K562 (cell line): Measurements from ENCODE around the gene NFS1. TPM values are rescaled to one million over a fixed set of nuclear protein-coding genes. Genes with fewer than 3 reads are reported as not detected.

ENCODE experiments used
- CBX3 ChIP-seq, 2 experiments: IDR thresholded peaks; 1 replicate in 1 of 2; 2 replicates in 1 of 2; pipeline ENCODE4 v1.6.1; 2012; ENCODE audit warnings: inconsistent platforms in 2 of 2, low read length in 2 of 2, borderline replicate concordance in 1 of 2, control low read depth in 1 of 2
- CREBBP ChIP-seq: IDR thresholded peaks from one replicate; pipeline ENCODE4 v1.6.1; 2012; ENCODE audit warnings: low read depth, mild to moderate bottlenecking, control low read depth, inconsistent platforms, low read length
- EP400 ChIP-seq: fragments of 450-650 bp; IDR thresholded peaks from 2 replicates; pipeline ENCODE4 v1.6.1; 2017; ENCODE audit warnings: antibody characterized with exemption, mild to moderate bottlenecking, moderate library complexity
- FOS ChIP-seq: IDR thresholded peaks from 3 replicates; pipeline ENCODE4 v1.6.1; 2011; ENCODE audit not compliant: insufficient read length; ENCODE audit errors: extremely low read depth
- FOXK1 ChIP-seq: sonication (generic); formaldehyde crosslinking; IDR thresholded peaks from 2 replicates; pipeline ENCODE4 v1.8.0; 2022; ENCODE audit warnings: missing genetic modification reagents, mild to moderate bottlenecking, borderline replicate concordance
- GATAD2B ChIP-seq: fragments of 450-650 bp; IDR thresholded peaks from 2 replicates; pipeline ENCODE4 v1.6.1; 2017; ENCODE audit warnings: mild to moderate bottlenecking, borderline replicate concordance
- GTF2F1 ChIP-seq: IDR thresholded peaks from 2 replicates; pipeline ENCODE4 v1.6.1; 2011; ENCODE audit warnings: low read depth, low read length, improper control_type of control experiment
- MEF2A ChIP-seq: IDR thresholded peaks from 2 replicates; pipeline ENCODE4 v1.6.1; 2011; ENCODE audit warnings: low read depth, mild to moderate bottlenecking, low read length, moderate library complexity; ENCODE audit not compliant: control insufficient read depth
- MYBL2 ChIP-seq, 2 experiments: fragments of 450-650 bp in 1 of 2; sonication (generic) in 1 of 2; formaldehyde crosslinking in 1 of 2; IDR thresholded peaks; 2 replicates each; pipeline versions ENCODE4 v1.6.1 to v1.8.1; 2017 to 2022; ENCODE audit warnings: borderline replicate concordance in 1 of 2, inconsistent platforms in 1 of 2, low read depth in 1 of 2, mild to moderate bottlenecking in 1 of 2, missing genetic modification reagents in 1 of 2, moderate library complexity in 1 of 2
- NFATC3 ChIP-seq: fragments of 450-650 bp; IDR thresholded peaks from 2 replicates; pipeline ENCODE4 v1.6.1; 2017; ENCODE audit warnings: mild to moderate bottlenecking
- NFE2 ChIP-seq: IDR thresholded peaks from 2 replicates; pipeline ENCODE4 v1.6.1; 2014; ENCODE audit warnings: antibody characterized with exemption, low read depth
- POLR2A ChIP-seq: fragments of 450-650 bp; conservative IDR thresholded peaks from 2 replicates; pipeline ENCODE4 v1.6.1; 2016
- PURB ChIP-seq: sonication (generic); formaldehyde crosslinking; IDR thresholded peaks from 2 replicates; pipeline ENCODE4 v1.9.0; 2021; ENCODE audit warnings: low read depth, mild to moderate bottlenecking, missing genetic modification reagents
- RAD21 ChIP-seq, 2 experiments: fragments of 250-450 bp in 1 of 2; fragments of 450-650 bp in 1 of 2; sonication (Bioruptor Pico) in 1 of 2; formaldehyde crosslinking in 1 of 2; IDR thresholded peaks in 1 of 2; conservative IDR thresholded peaks in 1 of 2; 2 replicates each; pipeline versions ENCODE4 v1.4.0 to v1.8.0; 2020 to 2022; ENCODE audit warnings: mild to moderate bottlenecking in 2 of 2, moderate library complexity in 1 of 2
- TGIF2 ChIP-seq: sonication (generic); formaldehyde crosslinking; IDR thresholded peaks from 2 replicates; pipeline ENCODE4 v1.8.1; 2022; ENCODE audit warnings: mild to moderate bottlenecking, missing genetic modification reagents, moderate library complexity
- THRAP3 ChIP-seq: fragments of 450-650 bp; IDR thresholded peaks from 2 replicates; pipeline ENCODE4 v1.6.1; 2016; ENCODE audit warnings: mild to moderate bottlenecking, inconsistent platforms, borderline replicate concordance
- ZNF282 ChIP-seq: sonication (generic); formaldehyde crosslinking; IDR thresholded peaks from 2 replicates; pipeline ENCODE4 v1.8.1; 2023; ENCODE audit warnings: missing genetic modification reagents
- polyA plus RNA-seq, 8 experiments: library from polyadenylated mRNA; depleted of rRNA in 4 of 8; stranded (reverse) in 5 of 8; unstranded in 3 of 8; fragments of >200 nt; fragmentation: Nextera tagmentation in 2 of 8; fragmentation: Illumina TruSeq in 1 of 8; extraction: Ambion mirVana in 2 of 8; extraction: Trizol in 1 of 8; gene quantifications; 2 replicates each; pipeline versions ENCODE4 v1.2.1 to v1.2.3, GENCODE V29; 2011 to 2014; ENCODE audit warnings: inconsistent platforms in 1 of 8, missing spikeins in 1 of 8
- total RNA-seq, 7 experiments: library from RNA; depleted of rRNA in 6 of 7; stranded (reverse); fragments of >200 nt in 6 of 7; fragmentation: Illumina TruSeq in 2 of 7; extraction: Trizol in 2 of 7; gene quantifications; 2 replicates each; pipeline versions ENCODE4 v1.2.1 to v1.2.3, GENCODE V29; 2011 to 2021; ENCODE audit warnings: low replicate concordance in 1 of 7
- TF ChIP-seq, protein P1 (sequence below): fragments of 450-650 bp; IDR thresholded peaks from 2 replicates; pipeline ENCODE4 v1.6.1; 2016; ENCODE audit warnings: low read depth
- TF ChIP-seq, protein P2 (sequence below): IDR thresholded peaks from 2 replicates; pipeline ENCODE4 v1.6.1; 2011; ENCODE audit not compliant: insufficient read length; ENCODE audit errors: extremely low read depth

The NFS1 gene
- total and polyA plus RNA-seq, 9 of the 15 experiments (the other 6 are each of a cell fraction or from before 2014, with no cell fraction given): 11.5 to 84.8 (median 47.1) TPM

DNA sequence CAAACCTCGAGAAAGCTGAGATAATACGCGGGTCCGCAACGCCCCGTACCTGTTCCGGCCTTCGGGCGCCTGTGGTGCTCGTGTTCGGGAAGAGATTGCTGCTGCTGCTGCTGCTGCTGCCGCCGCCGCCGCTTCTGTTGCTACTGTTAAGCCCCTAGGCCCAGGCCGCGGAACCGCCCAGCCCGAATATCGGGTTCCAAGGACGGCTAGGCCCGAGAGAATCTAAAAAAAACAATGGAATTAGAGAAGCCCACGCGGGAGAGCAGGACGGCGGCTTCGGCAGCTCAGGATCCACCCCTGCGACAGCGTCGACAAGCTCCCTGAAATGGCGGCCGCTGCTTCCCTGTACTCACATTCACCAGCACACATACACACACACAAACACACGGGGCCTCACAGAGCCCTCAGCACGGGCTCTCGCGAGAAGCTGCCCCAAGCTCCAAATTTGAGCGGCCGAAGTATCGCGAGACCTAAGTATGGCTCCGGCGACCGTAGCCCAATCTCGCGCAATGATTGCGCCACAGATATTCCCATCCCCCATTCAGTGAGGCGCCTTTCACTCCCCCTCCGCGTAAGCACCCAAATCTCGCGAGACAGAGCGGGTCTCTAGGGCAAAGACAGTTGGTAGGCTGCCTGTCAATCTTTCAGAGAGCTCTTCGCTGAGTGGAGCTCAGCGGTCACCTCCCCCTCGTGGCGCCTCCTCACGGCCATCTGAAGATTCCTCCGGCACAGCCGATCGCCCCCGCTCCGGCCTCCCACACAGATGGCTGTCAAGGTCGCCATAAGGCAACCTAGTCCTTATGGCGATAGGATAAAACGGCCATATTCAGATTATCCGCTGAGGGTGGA, 43.0 kb upstream of the NFS1 start, which contains the start of gene RBM39 (continued):
- TF ChIP-seq ZNF282 (CRISPR knock-in tag): 0 out of 2 replicates have a peak, but pooled peaks have one; percentile 59
- TF ChIP-seq TGIF2 (CRISPR knock-in tag): peak; percentile 37; the same call in 1 of the 2 replicates
- TF ChIP-seq CBX3 (IDR thresholded peaks at IDR 0.05; ENCODE audit: borderline replicate concordance in 1 of 2, low read length in 2 of 2): no peak; a peak in 1 of 3 replicates
- TF ChIP-seq PURB (CRISPR knock-in tag): no peak
- peak; percentile 99 for TF ChIP-seq POLR2A
- 0 out of 2 replicates have a peak, but pooled peaks have one; percentile 15 for TF ChIP-seq MEF2A
- TF ChIP-seq CREBBP: no peak
- no peak for TF ChIP-seq THRAP3
- TF ChIP-seq FOXK1 (CRISPR knock-in tag): no peak
- no peak; the same call in 1 of the 2 replicates for TF ChIP-seq MYBL2 (IDR thresholded peaks at IDR 0.05; ENCODE audit: low read depth)
- TF ChIP-seq MYBL2 (CRISPR knock-in tag; IDR thresholded peaks at IDR 0.05; ENCODE audit: borderline replicate concordance): no peak
- TF ChIP-seq RAD21 (CRISPR knock-in tag; conservative IDR thresholded peaks at IDR 0.05 in 1 of 2, IDR thresholded peaks at IDR 0.05 in 1 of 2): peak; percentile 13 to 18; a peak in 1 of 4 replicates
- TF ChIP-seq NFE2: no peak
- TF ChIP-seq FOS: peak; percentile 84
- TF ChIP-seq, protein P1, sequence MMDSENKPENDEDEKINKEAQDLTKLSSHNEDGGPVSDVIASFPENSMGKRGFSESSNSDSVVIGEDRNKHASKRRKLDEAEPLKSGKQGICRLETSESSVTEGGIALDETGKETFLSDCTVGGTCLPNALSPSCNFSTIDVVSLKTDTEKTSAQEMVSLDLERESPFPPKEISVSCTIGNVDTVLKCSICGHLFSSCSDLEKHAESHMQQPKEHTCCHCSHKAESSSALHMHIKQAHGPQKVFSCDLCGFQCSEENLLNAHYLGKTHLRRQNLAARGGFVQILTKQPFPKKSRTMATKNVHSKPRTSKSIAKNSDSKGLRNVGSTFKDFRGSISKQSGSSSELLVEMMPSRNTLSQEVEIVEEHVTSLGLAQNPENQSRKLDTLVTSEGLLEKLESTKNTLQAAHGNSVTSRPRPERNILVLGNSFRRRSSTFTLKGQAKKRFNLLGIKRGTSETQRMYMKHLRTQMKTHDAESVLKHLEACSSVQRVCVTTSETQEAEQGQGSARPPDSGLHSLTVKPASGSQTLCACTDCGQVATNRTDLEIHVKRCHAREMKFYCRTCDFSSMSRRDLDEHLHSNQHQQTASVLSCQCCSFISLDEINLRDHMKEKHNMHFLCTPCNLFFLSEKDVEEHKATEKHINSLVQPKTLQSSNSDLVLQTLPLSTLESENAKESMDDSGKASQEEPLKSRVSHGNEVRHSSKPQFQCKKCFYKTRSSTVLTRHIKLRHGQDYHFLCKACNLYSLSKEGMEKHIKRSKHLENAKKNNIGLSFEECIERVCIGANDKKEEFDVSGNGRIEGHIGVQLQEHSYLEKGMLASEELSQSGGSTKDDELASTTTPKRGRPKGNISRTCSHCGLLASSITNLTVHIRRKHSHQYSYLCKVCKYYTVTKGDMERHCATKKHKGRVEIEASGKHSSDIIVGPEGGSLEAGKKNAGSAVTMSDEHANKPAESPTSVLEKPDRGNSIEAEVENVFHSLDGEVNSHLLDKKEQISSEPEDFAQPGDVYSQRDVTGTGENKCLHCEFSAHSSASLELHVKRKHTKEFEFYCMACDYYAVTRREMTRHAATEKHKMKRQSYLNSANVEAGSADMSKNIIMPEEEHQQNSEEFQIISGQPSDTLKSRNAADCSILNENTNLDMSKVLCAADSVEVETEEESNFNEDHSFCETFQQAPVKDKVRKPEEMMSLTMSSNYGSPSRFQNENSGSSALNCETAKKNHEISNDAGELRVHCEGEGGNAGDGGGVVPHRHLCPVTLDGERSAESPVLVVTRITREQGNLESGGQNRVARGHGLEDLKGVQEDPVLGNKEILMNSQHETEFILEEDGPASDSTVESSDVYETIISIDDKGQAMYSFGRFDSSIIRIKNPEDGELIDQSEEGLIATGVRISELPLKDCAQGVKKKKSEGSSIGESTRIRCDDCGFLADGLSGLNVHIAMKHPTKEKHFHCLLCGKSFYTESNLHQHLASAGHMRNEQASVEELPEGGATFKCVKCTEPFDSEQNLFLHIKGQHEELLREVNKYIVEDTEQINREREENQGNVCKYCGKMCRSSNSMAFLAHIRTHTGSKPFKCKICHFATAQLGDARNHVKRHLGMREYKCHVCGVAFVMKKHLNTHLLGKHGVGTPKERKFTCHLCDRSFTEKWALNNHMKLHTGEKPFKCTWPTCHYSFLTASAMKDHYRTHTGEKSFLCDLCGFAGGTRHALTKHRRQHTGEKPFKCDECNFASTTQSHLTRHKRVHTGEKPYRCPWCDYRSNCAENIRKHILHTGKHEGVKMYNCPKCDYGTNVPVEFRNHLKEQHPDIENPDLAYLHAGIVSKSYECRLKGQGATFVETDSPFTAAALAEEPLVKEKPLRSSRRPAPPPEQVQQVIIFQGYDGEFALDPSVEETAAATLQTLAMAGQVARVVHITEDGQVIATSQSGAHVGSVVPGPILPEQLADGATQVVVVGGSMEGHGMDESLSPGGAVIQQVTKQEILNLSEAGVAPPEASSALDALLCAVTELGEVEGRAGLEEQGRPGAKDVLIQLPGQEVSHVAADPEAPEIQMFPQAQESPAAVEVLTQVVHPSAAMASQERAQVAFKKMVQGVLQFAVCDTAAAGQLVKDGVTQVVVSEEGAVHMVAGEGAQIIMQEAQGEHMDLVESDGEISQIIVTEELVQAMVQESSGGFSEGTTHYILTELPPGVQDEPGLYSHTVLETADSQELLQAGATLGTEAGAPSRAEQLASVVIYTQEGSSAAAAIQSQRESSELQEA: no peak
- TF ChIP-seq, protein P2, sequence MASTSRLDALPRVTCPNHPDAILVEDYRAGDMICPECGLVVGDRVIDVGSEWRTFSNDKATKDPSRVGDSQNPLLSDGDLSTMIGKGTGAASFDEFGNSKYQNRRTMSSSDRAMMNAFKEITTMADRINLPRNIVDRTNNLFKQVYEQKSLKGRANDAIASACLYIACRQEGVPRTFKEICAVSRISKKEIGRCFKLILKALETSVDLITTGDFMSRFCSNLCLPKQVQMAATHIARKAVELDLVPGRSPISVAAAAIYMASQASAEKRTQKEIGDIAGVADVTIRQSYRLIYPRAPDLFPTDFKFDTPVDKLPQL: peak; percentile 44
- TF ChIP-seq GATAD2B: no peak
- no peak for TF ChIP-seq NFATC3
- TF ChIP-seq EP400: peak; percentile 100
- TF ChIP-seq GTF2F1: peak; percentile 59; the same call in 1 of the 2 replicates
